Spleen (tissue), 11 donors: ENCODE data around the gene GVQW3. TPM values are rescaled to one million over a fixed set of nuclear protein-coding genes. Genes with fewer than 3 reads are reported as not detected.

Experiments used
- DNase-seq: peaks from one replicate; pipeline ENCODE4 v3.0.0-alpha.2; 2020
- H3K27ac ChIP-seq, 8 donors: fragments of 200-600 bp; sonication (generic) in 7 of 8; 1 replicate in 4 of 8; 2 replicates in 4 of 8; pipeline versions ENCODE4 v1.5.0 to v1.8.0; 2016 to 2021; ENCODE audit warnings: inconsistent platforms in 4 of 8, mild to moderate bottlenecking in 4 of 8, moderate library complexity in 1 of 8
- H3K27me3 ChIP-seq, 7 donors: fragments of 200-600 bp; sonication (generic) in 6 of 7; replicated peaks in 1 of 7; 1 replicate in 4 of 7; 2 replicates in 3 of 7; pipeline versions ENCODE4 v1.5.0 to v1.8.0; 2016 to 2021; ENCODE audit warnings: inconsistent platforms in 3 of 7, mild to moderate bottlenecking in 1 of 7
- H3K36me3 ChIP-seq, 6 donors: fragments of 200-600 bp; sonication (generic) in 5 of 6; 1 replicate in 4 of 6; 2 replicates in 2 of 6; pipeline versions ENCODE4 v1.5.0 to v1.8.0; 2016 to 2021; ENCODE audit warnings: inconsistent platforms in 2 of 6
- H3K4me1 ChIP-seq, 6 donors: fragments of 200-600 bp; sonication (generic) in 5 of 6; 1 replicate in 3 of 6; 2 replicates in 3 of 6; pipeline versions ENCODE4 v1.5.0 to v1.8.0; 2016 to 2021; ENCODE audit warnings: inconsistent platforms in 3 of 6
- H3K4me3 ChIP-seq, 8 donors: fragments of 200-600 bp; sonication (generic) in 7 of 8; 1 replicate in 4 of 8; 2 replicates in 4 of 8; pipeline versions ENCODE4 v1.5.0 to v1.8.0; 2016 to 2021; ENCODE audit warnings: inconsistent platforms in 4 of 8, mild to moderate bottlenecking in 4 of 8, moderate library complexity in 2 of 8
- H3K9me3 ChIP-seq, 8 donors: fragments of 200-600 bp; sonication (generic) in 7 of 8; 1 replicate in 4 of 8; 2 replicates in 4 of 8; pipeline versions ENCODE4 v1.5.0 to v1.8.0; 2016 to 2021; ENCODE audit warnings: inconsistent platforms in 4 of 8
- CTCF ChIP-seq, 11 experiments: fragments of 200-600 bp in 7 of 11; fragments of 450-650 bp in 4 of 11; sonication (generic) in 4 of 11; IDR thresholded peaks in 8 of 11; conservative IDR thresholded peaks in 3 of 11; 1 replicate in 7 of 11; 2 replicates in 4 of 11; pipeline versions ENCODE4 v1.4.0 to v1.8.0; 2016 to 2021; ENCODE audit warnings: antibody characterized with exemption in 11 of 11, inconsistent platforms in 4 of 11, mild to moderate bottlenecking in 1 of 11
- POLR2A ChIP-seq, 3 donors: fragments of 450-650 bp; IDR thresholded peaks; one replicate each; pipeline ENCODE4 v1.5.1; 2017; ENCODE audit warnings: antibody characterized with exemption in 3 of 3, mild to moderate bottlenecking in 1 of 3
- POLR2AphosphoS5 ChIP-seq, 3 donors: sonication (generic); formaldehyde crosslinking; IDR thresholded peaks; one replicate each; pipeline ENCODE4 v1.5.1; 2017; ENCODE audit warnings: antibody characterized with exemption in 3 of 3
- WGBS, 5 donors: extraction: QIAGEN DNeasy Blood & Tissue Kit in 3 of 5; methylation state at CpG; one replicate each; pipeline versions ENCODE4 v1.1.5 to v1.1.7; 2013 to 2018; 5-methylcytosine and 5-hydroxymethylcytosine counted together
- intact Hi-C: fragments of 100-400 bp; cut with DNase I; formaldehyde crosslinking; loops from one replicate; pipeline ENCODE4 v1.15.0; 2023; ENCODE audit warnings: low total_unique reads
- polyA plus RNA-seq, 3 donors: library from polyadenylated mRNA; stranded (reverse); fragments of 200-250 nt; gene quantifications; one replicate each; pipeline ENCODE4 v1.2.1, GENCODE V29; 2013
- total RNA-seq, 7 donors: library from RNA; depleted of rRNA in 3 of 7; stranded (reverse); fragments of >200 nt in 3 of 7; fragmentation: NEBNext Ultra II Directional in 4 of 7; extraction: Animal tissue kit (Norgen Biotek cat#: 25700) in 4 of 7; gene quantifications; one replicate each; pipeline versions ENCODE4 v1.1.0 to v1.2.1, GENCODE V29; 2016 to 2021
- donor health status: healthy with polysubstance abuse.
- donor health status: DM: no; HTN: no; CAD: no; lungs with moderate emphysema.
- donor health status: DM: no; HTN: no; CAD: no.
- donor health status: Bipolar disorder and iron deficiency.
- donor health status: healthy.
- donor health status: DM: no; HTN: no; CAD: no.
- donor health status: DM: yes; HTN: yes; CAD: no.

Gene GVQW3
- total and polyA plus RNA-seq, 10 donors: 0.35 to 5.6 (median 4.0) TPM

- no peak overlapping the region for H3K4me3 ChIP-seq
- H3K36me3 ChIP-seq: no peaks in the 10 kb centered on the region
- no peak overlapping the region for H3K27ac ChIP-seq
- no peak for DNase-seq
- no peaks in the 10 kb centered on the region for H3K4me1 ChIP-seq
- no peaks in the 10 kb centered on the region for H3K9me3 ChIP-seq
- TF ChIP-seq CTCF (IDR thresholded peaks at IDR 0.05 in 8 of 11, conservative IDR thresholded peaks at IDR 0.05 in 3 of 11) (no peak), POLR2AphosphoS5 (IDR thresholded peaks at IDR 0.05) (no peak), POLR2A (IDR thresholded peaks at IDR 0.05) (no peak)
- intact Hi-C loops: no loop called here
- H3K27me3 ChIP-seq: no peaks in the 10 kb centered on the region
- 46 to 62% (median 57%) methylated on average over 3 of the region's 3 CpGs for WGBS, 5 donors
These were observed 43.3 kb downstream of the GVQW3 start for GRCh38 chr11:76424379-76424778.

GRCh38 chr11:76424891-76425290, 43.8 kb downstream of the GVQW3 start:
- Histone ChIP-seq H3K9me3 (no peaks in the 10 kb centered on the region), H3K4me1 (no peaks in the 10 kb centered on the region), H3K27me3 (no peaks in the 10 kb centered on the region), H3K36me3 (no peaks in the 10 kb centered on the region), H3K4me3 (no peak overlapping the region), H3K27ac (no peak overlapping the region)
- WGBS, 5 donors: 82 to 92% (median 84%) methylated on average over 2 of the region's 2 CpGs
- intact Hi-C loops: no loop called here
- no peak for DNase-seq
- TF ChIP-seq CTCF (IDR thresholded peaks at IDR 0.05 in 8 of 11, conservative IDR thresholded peaks at IDR 0.05 in 3 of 11): no peak
- TF ChIP-seq POLR2AphosphoS5 (IDR thresholded peaks at IDR 0.05): no peak
- no peak for TF ChIP-seq POLR2A (IDR thresholded peaks at IDR 0.05)

- H3K36me3 ChIP-seq: no peaks in the 10 kb centered on the region
- TF ChIP-seq POLR2AphosphoS5 (IDR thresholded peaks at IDR 0.05) (no peak), CTCF (IDR thresholded peaks at IDR 0.05 in 8 of 11, conservative IDR thresholded peaks at IDR 0.05 in 3 of 11) (no peak), POLR2A (IDR thresholded peaks at IDR 0.05) (no peak)
- no peaks in the 10 kb centered on the region for H3K27me3 ChIP-seq
- no peaks in the 10 kb centered on the region for H3K4me1 ChIP-seq
- H3K4me3 ChIP-seq: no peak overlapping the region
- DNase-seq: no peak
- H3K9me3 ChIP-seq: no peaks in the 10 kb centered on the region
- intact Hi-C loops: no loop called here
- H3K27ac ChIP-seq: no peak overlapping the region
These were observed 45.5 kb downstream of the GVQW3 start for GRCh38 chr11:76426660-76427059.

GRCh38 chr11:76436020-76436419, 54.9 kb downstream of the GVQW3 start:
- 53 to 78% (median 65%) methylated on average over 1 of the region's 1 CpG for WGBS, 5 donors
- intact Hi-C loops: no loop called here
- Histone ChIP-seq H3K9me3 (no peaks in the 10 kb centered on the region), H3K4me3 (no peak overlapping the region), H3K4me1 (no peaks in the 10 kb centered on the region), H3K27me3 (no peaks in the 10 kb centered on the region), H3K27ac (no peak overlapping the region), H3K36me3 (no peaks in the 10 kb centered on the region)
- no peak for TF ChIP-seq CTCF (IDR thresholded peaks at IDR 0.05 in 8 of 11, conservative IDR thresholded peaks at IDR 0.05 in 3 of 11)
- TF ChIP-seq POLR2A (IDR thresholded peaks at IDR 0.05): no peak
- TF ChIP-seq POLR2AphosphoS5 (IDR thresholded peaks at IDR 0.05): no peak
- DNase-seq: no peak
